CD4-positive, alpha-beta T cell (primary cell): ENCODE measurements around the gene FSTL4. TPM values are rescaled to one million over a fixed set of nuclear protein-coding genes. Genes with fewer than 3 reads are reported as not detected.

ENCODE experiments used
- ATAC-seq: fragments of 200-7000 bp; cut with Tn5 transposase; one replicate; pipeline ENCODE4 v1.10.0; 2022; ENCODE audit warnings: mild to moderate bottlenecking; ENCODE audit not compliant: poor library complexity
- CTCF ChIA-PET: fragments of 350-600 bp; sonication (Branson Sonifier 250); formaldehyde crosslinking; loops from one replicate; lab custom pipeline; 2021; ENCODE audit warnings: antibody characterized with exemption, inconsistent platforms; lab: Charles Lee
- POLR2A ChIA-PET: fragments of 350-600 bp; sonication (Branson Sonifier 250); formaldehyde crosslinking; loops from one replicate; lab custom pipeline; 2021; ENCODE audit warnings: antibody characterized with exemption, inconsistent platforms; lab: Charles Lee
- DNase-seq, 14 experiments: peaks; one replicate each; pipeline ENCODE4 v3.0.0-alpha.2; 2013 to 2020; ENCODE audit warnings: mixed read lengths in 2 of 14
- H3K27ac ChIP-seq, 2 donors: one replicate each; pipeline versions ENCODE4 v1.5.1 to v1.7.0; 2013; ENCODE audit warnings: low read length in 2 of 2, low read depth in 1 of 2, mild to moderate bottlenecking in 1 of 2
- H3K27me3 ChIP-seq, 2 experiments: 1 replicate in 1 of 2; 2 replicates in 1 of 2; pipeline versions ENCODE4 v1.6.1 to v1.7.0; 2013; ENCODE audit warnings: low read length in 2 of 2, control low read depth in 1 of 2, mild to moderate bottlenecking in 1 of 2, moderate library complexity in 1 of 2; ENCODE audit not compliant: insufficient read depth in 2 of 2, control insufficient read depth in 1 of 2
- H3K36me3 ChIP-seq: one replicate; pipeline ENCODE4 v1.6.1; 2013; ENCODE audit warnings: low read length, control low read depth; ENCODE audit not compliant: insufficient read depth
- H3K4me1 ChIP-seq: one replicate; pipeline ENCODE4 v1.6.1; 2013; ENCODE audit warnings: low read length, control low read depth; ENCODE audit not compliant: insufficient read depth
- H3K4me3 ChIP-seq: one replicate; pipeline ENCODE4 v1.5.1; 2013; ENCODE audit warnings: mild to moderate bottlenecking, low read length, moderate library complexity
- H3K9me3 ChIP-seq, 2 experiments: 1 replicate in 1 of 2; 2 replicates in 1 of 2; pipeline versions ENCODE4 v1.6.1 to v1.7.0; 2013; ENCODE audit warnings: low read length in 2 of 2, mild to moderate bottlenecking in 2 of 2, control low read depth in 1 of 2, moderate library complexity in 1 of 2; ENCODE audit not compliant: control insufficient read depth in 1 of 2, insufficient read depth in 1 of 2
- H3K27ac Mint-ChIP-seq: one replicate; pipeline ENCODE4 v1.8.0; 2020; ENCODE audit warnings: mixed read lengths
- H3K27me3 Mint-ChIP-seq: one replicate; pipeline ENCODE4 v1.8.0; 2021; ENCODE audit warnings: mixed read lengths
- H3K36me3 Mint-ChIP-seq: one replicate; pipeline ENCODE4 v1.8.0; 2021; ENCODE audit warnings: low read depth, mixed read lengths
- H3K4me1 Mint-ChIP-seq: one replicate; pipeline ENCODE4 v1.8.0; 2021; ENCODE audit warnings: low read depth, mixed read lengths
- H3K4me3 Mint-ChIP-seq: one replicate; pipeline ENCODE4 v1.8.0; 2020; ENCODE audit warnings: mild to moderate bottlenecking, mixed read lengths
- H3K9me3 Mint-ChIP-seq: one replicate; pipeline ENCODE4 v1.8.0; 2020; ENCODE audit warnings: mixed read lengths
- intact Hi-C, 2 experiments: fragments of 100-400 bp; cut with DNase I in 1 of 2; cut with micrococcal nuclease in 1 of 2; formaldehyde crosslinking; loops; one replicate each; pipeline versions ENCODE4 v1.15.1 to v1.9.0; 2023 to 2025; cut with DNase I, micrococcal nuclease
- total RNA-seq, 174 experiments: library from RNA in 2 of 174; stranded (reverse) in 2 of 174; gene quantifications; one replicate each; pipeline ENCODE4 v1.2.3 and lab custom pipeline; 2021 to 2026
- TF ChIP-seq, protein P1 (sequence below): fragments of 200-600 bp; IDR thresholded peaks from one replicate; pipeline ENCODE4 v1.8.0; 2022; ENCODE audit warnings: antibody characterized with exemption, mild to moderate bottlenecking

FSTL4 gene
- total RNA-seq, 2 experiments from 2014 or later = not detected

DNA sequence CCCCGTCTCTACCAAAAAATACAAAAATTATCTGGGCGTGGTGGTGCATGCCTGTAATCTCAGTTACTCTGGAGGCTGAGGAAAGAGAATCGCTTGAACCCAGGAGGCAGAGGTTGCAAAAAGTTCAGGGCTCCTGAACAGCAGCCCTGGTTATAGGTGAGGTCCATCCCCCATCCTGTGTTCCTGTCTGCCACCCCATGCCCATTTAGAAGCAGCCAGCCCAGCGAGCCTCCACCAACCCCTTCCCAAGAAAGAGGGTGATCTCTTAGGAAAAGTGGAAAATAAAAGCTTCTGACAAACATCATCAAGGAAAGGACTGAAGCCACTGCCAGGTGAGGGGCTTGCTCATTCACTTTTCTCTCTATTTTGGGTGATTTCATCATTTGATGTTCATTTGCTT, 55.8 kb downstream of the FSTL4 start:
- DNase-seq = no peak
- Histone ChIP-seq H3K36me3 (no peaks in the 10 kb centered on the region), H3K9me3 (no peaks in the 10 kb centered on the region), H3K4me1 (no peaks in the 10 kb centered on the region), H3K4me3 (no peak overlapping the region), H3K27me3 (peaks cover 9 to 17% of the 10 kb centered on the region in 2 experiments), H3K27ac (no peak overlapping the region)
- Mint-ChIP-seq H3K4me1 (no peaks in the 10 kb centered on the region), H3K27me3 (peaks cover 69% of the 10 kb centered on the region), H3K4me3 (no peak overlapping the region), H3K9me3 (no peaks in the 10 kb centered on the region), H3K36me3 (no peaks in the 10 kb centered on the region), H3K27ac (no peak overlapping the region)
- intact Hi-C loops = loop anchor here in 1 of 2 experiments (10.0 kb wide), 1 partner anchor 738 kb away; no protein-coding TSS in a partner anchor
- no peak for ATAC-seq
- ChIA-PET CTCF (no interaction called here), POLR2A (no interaction called here)
- TF ChIP-seq, protein P1, sequence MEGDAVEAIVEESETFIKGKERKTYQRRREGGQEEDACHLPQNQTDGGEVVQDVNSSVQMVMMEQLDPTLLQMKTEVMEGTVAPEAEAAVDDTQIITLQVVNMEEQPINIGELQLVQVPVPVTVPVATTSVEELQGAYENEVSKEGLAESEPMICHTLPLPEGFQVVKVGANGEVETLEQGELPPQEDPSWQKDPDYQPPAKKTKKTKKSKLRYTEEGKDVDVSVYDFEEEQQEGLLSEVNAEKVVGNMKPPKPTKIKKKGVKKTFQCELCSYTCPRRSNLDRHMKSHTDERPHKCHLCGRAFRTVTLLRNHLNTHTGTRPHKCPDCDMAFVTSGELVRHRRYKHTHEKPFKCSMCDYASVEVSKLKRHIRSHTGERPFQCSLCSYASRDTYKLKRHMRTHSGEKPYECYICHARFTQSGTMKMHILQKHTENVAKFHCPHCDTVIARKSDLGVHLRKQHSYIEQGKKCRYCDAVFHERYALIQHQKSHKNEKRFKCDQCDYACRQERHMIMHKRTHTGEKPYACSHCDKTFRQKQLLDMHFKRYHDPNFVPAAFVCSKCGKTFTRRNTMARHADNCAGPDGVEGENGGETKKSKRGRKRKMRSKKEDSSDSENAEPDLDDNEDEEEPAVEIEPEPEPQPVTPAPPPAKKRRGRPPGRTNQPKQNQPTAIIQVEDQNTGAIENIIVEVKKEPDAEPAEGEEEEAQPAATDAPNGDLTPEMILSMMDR = no peak

DNA sequence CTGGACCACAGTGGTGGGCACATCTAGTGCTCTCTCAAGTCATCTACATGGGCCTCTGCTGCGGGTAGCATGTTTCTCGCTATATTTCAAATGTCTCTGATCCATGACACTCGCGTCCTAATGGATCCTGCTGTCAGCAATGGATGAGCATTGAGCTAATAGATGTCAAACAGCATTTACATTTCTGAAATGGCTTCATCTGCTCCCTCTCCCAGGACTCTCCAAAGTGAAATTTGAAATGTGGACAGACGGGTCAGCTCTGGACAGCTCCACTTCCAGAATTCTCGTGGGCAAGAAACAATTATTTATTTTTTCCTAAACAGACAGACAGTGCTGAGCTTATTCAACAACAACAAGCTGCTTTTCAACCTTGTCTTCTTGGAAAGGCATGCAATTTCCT, 58.1 kb downstream of the FSTL4 start:
- no peak overlapping the region for H3K27ac ChIP-seq
- no peak for DNase-seq
- no peak overlapping the region for H3K4me3 ChIP-seq
- H3K4me3 Mint-ChIP-seq = no peak overlapping the region
- H3K4me1 ChIP-seq = no peaks in the 10 kb centered on the region
- TF ChIP-seq, protein P1 = no peak
- intact Hi-C loops = loop anchor here in 1 of 2 experiments (10.0 kb wide), 1 partner anchor 741 kb away; no protein-coding TSS in a partner anchor
- ChIA-PET POLR2A (no interaction called here), CTCF (interaction anchor here (1.1 kb wide), 1 partner anchor 24 kb away, joined by 3 read pairs; no protein-coding TSS in a partner anchor)
- H3K27ac Mint-ChIP-seq = no peak overlapping the region
- H3K27me3 Mint-ChIP-seq = peaks cover 68% of the 10 kb centered on the region
- no peak for ATAC-seq
- H3K27me3 ChIP-seq = peaks cover 9 to 15% of the 10 kb centered on the region in 2 experiments
- H3K9me3 ChIP-seq = no peaks in the 10 kb centered on the region
- no peaks in the 10 kb centered on the region for H3K9me3 Mint-ChIP-seq
- no peaks in the 10 kb centered on the region for H3K36me3 ChIP-seq
- H3K4me1 Mint-ChIP-seq = no peaks in the 10 kb centered on the region
- H3K36me3 Mint-ChIP-seq = no peaks in the 10 kb centered on the region

DNA sequence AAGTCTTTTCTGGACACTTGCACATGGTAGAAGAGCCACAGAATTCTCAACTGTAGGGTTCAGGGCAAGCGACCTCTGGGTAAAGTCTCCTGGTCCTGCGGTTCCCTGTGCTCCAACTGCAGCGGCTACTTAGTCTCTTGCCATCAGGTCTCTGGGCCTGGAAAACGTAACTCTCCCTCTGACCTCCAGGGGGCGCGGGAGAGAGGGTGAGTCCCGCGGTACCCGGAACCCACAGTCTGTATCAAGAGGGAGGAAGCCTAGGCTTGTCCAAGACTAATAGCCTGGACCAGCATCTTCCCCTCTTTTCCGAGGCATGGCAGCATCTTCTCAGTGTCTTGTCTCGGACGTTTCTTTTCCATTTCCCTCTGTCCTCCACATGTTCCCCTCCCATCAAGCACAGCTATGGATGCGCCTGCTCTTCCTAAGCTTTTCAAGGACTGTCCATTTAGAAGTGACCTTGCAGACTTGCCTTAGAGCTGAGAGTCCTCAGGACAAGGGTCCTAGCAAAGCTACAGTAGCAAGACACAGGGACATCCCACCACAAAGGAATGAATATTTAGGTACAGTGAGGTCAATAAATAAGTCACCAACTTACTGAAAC, 59.3 kb downstream of the FSTL4 start:
- H3K4me1 Mint-ChIP-seq = no peaks in the 10 kb centered on the region
- Histone ChIP-seq H3K36me3 (no peaks in the 10 kb centered on the region), H3K4me3 (no peak overlapping the region), H3K27me3 (peaks cover 9 to 15% of the 10 kb centered on the region in 2 experiments), H3K4me1 (no peaks in the 10 kb centered on the region), H3K27ac (no peak overlapping the region), H3K9me3 (no peaks in the 10 kb centered on the region)
- intact Hi-C loops = loop anchor here in 1 of 2 experiments (2.0 to 10.0 kb wide), 2 partner anchors 316 to 742 kb away; no protein-coding TSS in a partner anchor
- H3K36me3 Mint-ChIP-seq = no peaks in the 10 kb centered on the region
- peaks cover 67% of the 10 kb centered on the region for H3K27me3 Mint-ChIP-seq
- TF ChIP-seq, protein P1 = peak; percentile 64
- ChIA-PET CTCF (interaction anchor here (0.6 to 1.1 kb wide), 5 partner anchors 8 to 135 kb away, joined by 3 to 5 read pairs (median 3); no protein-coding TSS in a partner anchor), POLR2A (no interaction called here)
- no peaks in the 10 kb centered on the region for H3K9me3 Mint-ChIP-seq
- ATAC-seq (peak; percentile 48), DNase-seq (peak; percentile 14 to 69 (median 28))
- H3K27ac Mint-ChIP-seq = no peak overlapping the region
- H3K4me3 Mint-ChIP-seq = no peak overlapping the region
